GM03348 (cell line): ENCODE data around the gene HIVEP3.

Experiments
- DNase-seq: peaks from one replicate; pipeline ENCODE4 v3.0.0; 2012; ENCODE audit warnings: low spot score

Gene HIVEP3

DNA sequence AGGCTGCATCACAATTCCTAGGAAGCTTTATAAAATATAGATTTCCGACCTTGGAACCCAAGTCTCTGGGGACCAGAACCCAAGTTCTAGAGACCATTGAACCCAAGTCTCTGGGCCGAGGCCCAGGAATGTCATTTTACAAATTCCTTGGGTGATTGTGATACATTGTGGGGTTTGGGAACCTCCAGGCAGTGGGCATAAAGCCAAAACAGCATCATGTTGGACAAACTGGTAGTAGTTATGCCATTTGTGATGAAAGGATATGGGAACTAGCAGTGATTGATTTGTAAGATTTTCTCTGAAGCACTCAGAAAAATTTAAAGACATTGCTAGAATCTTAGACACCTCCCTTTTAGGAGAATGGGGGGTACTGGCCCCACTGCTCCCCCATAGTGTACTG lies 160.2 kb downstream of the HIVEP3 start:
- DNase-seq: peak; percentile 43

DNA sequence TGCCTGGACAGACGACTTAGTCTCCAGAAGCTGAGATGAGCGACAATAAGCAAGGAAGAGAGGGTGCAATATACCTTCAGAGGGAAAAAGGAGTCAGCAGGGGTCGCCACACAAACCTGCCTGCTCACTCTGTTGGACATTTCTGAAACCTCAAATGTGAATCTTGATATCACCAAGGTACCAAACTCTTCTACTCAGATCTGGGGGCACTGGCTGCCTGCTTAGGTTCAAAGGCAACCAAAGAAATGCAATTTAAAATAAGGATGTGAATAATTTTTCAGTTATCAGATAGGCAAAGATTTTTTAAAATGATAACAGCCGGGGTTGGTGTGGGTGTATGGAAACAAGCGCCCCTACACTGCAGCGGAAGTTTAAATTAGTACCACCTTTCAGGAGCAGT lies 164.2 kb downstream of the HIVEP3 start:
- DNase-seq: no peak

DNA sequence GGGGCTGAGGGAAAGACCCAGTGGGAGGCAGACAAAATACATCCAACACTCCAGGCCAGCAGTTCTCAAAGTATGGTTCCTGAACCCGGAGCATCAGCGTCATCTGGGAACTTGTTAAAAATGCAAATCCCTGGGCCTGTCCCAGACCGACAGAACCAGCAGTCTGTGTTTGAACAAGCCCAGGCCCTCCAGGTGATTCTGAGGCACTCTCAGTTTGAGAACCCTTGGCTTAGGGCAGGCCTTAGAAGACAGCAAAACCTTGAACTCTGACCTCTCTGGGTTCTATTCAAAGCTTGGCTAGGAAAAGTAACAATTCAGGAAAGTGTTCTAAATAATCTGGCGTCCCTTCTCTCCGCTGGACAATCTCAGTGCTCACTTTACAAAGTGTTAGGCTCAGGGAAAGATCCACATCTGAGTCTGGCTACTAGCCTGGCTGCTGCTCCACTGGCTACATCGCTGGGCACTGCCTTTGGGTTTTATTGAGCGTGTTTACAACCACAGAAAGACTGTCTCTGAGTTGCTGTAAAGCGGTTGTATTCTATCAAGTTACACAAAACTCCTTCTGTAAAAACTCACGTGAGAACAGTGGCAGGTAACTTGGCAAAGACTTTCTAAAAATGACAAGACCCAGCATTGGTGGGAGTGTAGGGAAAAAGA lies 166.1 kb downstream of the HIVEP3 start:
- DNase-seq: no peak

DNA sequence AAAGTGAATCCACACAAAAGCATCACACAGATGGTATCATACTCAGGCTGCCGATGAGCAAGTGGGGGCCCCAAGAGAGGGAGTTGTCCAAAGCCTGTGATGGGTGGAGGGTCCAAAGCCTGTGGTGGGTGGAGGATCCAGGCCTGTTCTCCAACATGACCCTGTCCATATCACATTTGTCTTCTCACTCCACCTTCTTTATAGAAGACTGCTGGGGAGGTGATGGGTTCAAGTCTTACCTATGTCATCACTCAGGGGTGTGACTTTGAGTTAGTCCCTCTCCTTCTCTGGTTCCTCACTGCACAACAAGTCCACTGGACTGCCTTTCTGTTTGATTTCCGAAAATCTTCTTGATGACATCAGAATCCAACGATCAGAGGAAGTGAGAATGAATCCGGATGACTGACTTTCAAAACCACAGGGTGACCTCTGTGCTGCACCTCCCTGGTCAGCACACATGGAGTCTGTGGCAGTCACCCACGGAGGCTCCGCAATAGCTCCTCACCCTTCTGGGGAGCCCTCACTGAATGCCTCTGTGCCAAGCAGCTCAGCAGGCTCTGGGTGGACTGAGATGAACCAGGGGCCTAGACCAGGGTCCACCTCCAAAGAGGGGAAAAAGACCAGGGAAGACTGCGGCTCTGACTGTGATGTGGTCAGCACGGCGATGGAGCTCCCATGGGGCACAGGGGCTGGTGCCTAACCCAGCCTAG lies 166.8 kb downstream of the HIVEP3 start:
- no peak for DNase-seq

DNA sequence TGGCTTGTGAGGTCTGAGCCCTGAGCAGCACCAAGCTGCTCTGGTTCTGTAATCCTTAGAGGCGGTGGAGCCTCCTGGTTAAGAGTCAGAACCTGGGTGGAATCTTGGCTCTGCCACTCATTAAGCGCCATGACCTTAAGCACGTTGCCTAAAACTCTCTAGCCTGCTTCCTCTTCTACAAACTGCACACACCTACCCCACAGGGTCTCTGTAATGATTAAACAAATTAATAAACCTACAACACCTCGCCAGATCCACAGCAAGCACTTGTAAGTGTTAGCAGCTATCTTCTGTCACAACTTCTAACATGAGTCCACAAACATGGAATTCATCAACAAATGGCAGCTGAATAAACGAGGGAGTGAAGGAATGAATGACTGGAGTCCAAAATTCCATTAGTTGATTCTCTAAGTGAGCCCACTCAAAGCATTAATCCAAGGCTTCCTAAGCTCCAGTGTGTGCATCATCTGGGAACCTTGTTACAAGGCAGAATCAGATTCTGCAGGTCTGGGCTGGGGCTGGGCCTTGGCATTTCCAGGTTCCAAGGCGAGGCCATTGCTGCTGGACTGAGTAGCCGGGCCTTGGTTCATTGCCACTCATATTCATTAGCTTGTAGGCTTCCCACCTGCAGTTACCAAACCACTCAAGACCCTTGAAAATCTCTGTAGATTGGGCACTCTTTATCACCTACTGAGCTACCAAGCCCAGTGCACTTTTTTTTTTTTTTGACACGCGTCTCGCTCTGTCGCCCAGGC lies 168.6 kb downstream of the HIVEP3 start:
- DNase-seq: no peak

DNA sequence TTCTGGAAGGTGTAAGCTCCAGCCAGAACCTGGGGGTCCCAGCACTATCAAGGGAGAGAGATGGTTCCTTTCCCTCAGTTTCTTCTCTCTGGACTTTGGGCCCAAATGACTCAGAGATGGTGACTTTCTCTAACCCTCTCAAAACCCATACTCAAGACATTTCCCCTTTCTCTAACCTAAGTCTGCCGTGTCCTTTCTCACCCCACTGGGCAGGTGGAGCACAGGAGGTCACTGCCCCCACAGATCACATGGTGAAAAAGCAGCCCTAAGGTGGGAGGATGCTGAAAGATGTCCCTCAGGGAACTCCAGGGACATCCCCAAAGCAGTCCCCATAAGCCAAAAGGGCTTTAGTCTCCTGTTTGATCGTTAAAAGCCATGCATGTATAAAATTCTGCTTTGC lies 173.7 kb downstream of the HIVEP3 start:
- DNase-seq: no peak

DNA sequence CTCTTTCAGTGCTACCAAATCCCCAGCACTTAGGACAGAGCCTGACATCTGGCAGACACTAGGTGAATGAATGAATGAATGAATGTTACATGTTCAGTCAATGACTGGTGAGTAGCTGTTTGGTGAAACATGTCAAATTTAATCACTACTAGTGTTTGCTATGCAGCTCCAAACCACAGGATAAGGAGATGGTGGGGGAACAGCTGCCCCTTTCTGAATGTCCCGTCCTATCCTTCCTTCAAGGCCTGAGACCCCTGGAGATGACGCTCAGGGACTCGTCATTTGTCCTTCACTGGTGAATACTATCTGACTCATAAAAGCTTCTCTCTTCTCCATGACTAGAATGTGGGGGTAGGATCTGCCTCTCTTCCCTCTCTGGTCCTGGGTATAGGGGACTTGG lies 175.4 kb downstream of the HIVEP3 start:
- DNase-seq: peak; percentile 40

DNA sequence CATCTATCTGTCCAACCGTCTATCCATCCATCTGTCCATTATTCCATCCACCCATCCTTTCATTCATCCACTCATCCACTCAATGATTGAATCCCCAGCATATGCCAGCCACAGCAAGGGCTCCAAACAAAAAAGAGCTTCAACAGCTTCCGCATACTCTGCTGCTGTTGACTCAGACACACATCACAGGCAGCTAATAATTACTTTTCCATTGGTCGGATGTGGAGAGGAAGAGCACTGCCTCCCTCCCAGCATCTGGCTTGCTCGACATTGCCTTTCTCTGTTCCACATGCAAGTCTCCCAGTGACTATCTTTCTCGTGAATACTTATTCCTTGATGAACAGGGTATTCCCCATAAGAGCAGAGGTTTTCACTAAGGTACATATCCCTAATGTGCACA lies 176.5 kb downstream of the HIVEP3 start:
- DNase-seq: peak; percentile 86

DNA sequence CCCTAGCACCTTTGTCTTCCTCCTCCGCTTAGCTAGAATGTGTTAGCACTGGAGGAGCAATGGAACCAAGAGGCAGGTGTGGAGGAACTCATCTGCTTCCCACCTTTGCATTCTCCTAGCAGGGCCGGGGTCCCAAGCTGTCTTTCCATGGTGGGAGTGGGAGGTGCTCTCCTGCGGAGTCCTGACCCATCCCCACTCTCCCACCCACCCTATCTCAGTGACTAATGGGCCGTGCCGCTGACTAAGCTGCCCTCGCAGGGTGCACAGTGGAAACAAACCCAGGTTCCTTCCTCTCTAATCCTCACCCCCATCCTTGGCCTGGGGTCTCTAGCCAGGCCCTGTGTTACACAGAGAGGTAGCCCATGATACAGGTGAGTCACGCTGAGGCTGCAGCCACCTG lies 177.5 kb downstream of the HIVEP3 start:
- DNase-seq: no peak

DNA sequence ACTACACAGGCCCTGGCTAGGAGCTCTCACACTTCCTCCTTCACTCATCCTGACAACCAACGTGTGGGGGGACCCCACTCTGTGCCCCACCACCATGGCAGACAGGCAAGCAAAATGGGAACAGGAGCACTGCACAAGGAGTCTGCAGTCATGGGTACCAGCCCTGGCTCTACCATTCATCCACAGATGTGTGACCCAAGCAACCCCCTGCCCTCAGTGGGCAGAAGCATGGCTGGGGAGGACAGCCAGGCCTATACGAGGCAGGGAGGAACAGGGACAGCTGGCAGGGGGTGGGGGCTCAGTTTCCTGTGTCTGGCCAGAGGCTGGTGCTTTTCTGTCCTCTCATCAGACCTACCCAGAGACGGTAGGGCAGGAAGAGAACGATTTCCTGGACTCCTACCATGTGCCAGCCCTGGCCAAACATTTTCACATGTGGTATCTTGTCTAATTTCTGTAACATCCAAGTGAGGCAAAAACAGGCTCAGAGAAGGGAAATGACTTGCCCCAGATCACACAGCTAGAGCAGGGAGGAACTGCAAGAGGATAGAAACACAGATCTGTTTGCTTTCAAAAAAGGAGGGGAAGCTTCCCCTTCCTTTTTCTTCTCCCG lies 178.0 kb downstream of the HIVEP3 start:
- DNase-seq: no peak

DNA sequence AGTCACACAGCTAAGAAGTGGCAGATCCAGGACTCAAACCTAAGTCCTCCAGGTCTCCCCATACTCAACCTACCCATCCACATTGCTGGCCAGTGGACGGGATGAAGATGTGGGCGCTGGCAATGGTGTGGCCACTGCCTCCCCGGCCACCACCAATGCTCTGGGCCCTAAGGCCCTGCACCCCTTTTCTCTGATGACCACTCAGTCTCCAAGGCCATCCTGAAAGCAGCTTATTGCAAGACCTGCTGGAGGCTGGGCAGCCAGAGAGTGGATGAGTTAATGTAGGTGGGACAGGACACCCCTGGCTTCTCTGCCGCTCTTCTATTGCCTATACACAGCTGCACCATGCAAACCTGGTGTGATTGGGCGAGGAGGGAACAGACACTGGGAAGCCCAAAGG lies 178.7 kb downstream of the HIVEP3 start:
- no peak for DNase-seq

DNA sequence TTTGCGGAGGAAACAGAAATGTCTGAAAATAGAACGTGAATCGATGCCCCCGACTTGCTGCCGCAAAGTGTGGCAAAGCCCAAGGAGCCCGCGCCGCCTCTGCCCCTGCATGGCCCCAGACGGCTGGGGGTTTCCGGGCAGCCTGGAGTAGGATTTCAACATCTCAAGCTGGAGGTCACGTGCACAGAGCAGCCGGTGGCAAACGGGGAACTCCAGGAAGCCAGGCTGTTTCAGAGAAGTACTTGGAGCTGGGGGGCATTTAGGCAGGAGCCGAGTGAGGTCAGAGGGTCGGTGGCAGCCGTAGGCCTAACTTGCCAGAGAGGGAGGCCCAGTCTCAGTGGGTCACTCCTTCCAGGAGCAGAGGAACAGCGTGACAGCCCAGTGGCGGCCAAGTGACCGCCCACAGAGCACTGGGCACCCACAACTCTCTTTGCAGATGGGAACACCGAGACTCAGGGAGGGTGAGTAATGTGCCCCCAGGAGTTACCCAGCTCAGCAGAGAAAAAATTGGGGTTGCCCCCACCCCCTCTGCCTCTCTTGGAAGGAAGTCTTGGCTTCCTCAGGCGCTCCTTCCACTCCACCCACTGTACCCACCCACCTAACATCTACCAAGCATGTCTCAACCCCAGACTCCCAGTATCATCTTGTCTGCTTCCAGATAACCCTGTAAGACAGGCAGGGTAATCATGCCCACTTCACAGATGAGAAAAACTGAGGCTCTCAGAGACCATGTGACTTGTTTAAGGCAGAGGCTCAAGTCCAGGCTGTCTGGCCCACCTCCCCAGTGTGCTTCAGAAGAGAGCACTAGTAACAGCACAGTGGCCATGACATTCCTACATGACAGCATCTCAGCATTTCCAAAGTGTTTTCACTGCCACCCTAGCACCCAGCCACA lies 179.4 kb downstream of the HIVEP3 start:
- peak; percentile 92 for DNase-seq

DNA sequence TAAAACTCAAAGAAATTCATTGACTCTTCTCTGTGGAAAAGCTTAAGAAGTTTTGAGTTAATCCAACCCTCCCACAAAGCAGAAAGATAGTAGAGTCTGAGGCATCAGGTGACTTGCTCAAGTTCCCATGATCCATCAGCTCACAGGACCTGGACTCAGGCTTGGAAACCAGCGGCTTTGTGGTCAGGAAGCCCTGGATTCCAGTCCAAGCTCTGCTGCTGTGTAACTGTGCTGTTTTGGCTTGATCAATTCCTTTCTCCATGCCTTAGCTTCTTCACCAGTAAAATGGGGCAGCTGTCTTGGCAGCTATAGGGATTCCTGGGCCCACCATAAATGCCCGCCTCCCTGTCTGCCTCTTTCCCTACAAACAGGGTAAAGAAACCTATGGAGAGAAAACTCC lies 180.2 kb downstream of the HIVEP3 start:
- peak; percentile 38 for DNase-seq

DNA sequence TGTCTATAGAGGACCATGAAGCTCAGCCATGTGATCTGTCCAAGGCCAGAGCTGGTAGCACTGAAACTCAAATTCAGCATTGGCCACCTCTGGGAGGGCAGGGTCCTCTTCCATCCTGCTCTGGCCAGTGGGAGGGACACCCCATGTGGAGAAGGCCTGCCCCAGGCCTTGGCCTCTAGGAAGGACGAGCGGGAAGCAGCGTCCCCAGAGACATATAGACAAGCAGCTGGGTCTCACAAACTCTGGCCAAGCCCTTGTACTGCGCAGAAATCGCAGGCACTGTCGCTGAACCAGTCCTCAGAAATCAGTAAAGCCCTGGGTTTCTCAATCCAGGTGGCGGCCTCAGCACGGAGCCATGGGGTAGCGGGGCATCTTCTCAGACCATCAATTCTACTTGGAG lies 180.7 kb downstream of the HIVEP3 start:
- no peak for DNase-seq

DNA sequence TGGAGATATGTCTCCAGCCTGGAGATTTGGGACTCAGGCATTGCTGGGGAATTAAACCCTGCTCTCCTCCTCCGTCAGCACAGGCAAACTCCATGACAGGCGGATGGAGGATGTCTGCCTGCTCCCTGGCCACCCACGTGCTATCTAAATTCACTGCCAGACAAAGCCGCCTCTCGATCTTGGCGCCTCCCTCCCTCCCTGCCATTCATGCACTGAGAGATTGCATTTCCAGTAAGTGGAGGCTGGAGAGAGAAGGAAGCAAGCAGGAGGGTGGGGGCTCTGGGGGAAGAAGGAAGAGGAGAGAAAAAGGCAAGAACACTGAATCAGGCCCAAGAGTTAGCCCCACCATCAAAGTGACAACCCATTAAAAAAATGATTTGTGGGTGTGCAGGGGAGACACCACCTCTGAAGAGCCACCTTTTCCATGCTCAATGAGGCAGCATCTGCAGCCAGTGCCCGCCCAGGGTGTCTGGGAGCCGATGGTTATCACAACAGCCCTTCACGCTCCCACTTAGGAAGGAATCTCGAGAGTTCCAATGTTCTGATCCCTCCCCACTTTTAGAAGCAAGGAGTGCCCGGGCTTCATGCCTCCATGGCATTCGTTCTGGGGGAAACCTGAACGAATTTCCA lies 183.0 kb downstream of the HIVEP3 start:
- no peak for DNase-seq

DNA sequence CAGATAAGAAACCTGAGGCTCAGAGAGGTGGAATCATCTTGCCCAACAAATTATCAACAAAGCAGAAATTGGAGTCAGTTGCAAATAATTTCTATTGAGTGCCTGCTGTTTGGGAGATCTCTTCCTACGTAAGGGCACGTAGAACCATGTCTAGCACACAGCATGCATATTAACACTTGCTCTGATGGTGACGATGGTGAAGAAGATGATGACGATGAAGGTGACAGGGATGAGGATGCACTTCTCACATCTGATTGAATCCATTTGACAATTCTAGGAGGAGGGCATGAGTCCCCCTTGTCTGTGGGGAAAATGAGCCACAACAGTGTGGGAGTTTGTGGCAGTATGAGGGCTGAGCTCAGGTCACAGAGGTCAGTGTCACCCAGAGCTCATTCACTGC lies 183.6 kb downstream of the HIVEP3 start:
- DNase-seq: no peak

DNA sequence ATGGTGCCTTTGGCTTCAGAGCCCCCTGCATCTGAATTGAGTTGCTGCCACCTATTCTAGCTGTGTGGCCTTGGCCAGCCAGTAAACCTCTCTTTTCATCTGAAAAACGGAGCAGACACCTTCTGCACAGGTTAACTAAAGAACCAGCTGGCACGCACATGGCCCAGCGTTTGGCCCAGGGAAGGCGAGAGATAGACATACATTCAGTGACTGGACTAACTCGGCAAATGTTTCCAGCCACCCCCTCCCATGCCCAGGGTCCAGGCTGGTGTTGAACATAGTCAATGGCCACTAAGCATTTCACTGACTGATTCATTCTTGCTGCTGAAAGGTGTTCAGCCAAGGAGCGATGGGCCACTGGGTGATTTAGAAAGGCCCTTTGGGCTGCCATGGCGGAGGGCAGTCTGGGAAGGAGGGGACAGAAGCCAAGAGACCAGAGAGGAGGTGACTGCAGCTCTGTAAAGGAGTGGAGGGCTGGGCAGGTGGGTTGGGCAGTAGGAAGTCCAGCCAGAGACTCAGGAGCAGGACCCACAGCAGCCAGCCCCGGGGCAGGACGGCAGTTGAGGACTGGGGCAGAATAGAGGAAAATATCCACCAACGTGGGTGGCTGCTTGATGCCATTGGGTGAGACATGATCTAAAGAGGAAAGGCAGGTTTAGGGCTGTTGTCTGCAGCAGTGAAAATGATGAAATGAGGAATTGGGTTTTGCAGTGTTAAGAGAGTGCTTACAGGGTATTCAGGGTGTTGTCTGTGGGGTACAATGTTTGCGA lies 184.3 kb downstream of the HIVEP3 start:
- DNase-seq: no peak

DNA sequence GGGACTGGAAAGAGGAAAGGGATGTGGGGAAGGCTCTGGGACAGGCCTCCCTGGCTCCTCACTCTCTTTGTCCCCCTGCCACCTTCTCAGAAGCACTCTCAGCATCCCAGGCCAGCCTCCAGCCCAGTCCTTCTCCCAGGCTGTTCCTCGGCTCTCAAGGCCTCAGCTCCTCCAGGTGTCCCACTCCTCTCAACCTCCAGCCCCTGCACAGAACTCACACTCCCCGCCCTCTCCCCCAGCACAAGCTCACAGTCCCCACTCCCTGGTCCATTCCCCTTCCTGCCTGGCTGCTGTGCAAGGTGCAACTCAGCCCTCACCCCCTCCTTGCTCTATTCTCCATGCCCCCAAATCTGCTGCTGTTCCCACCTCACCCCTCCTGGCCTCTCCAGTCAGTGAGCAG lies 185.0 kb downstream of the HIVEP3 start:
- no peak for DNase-seq

DNA sequence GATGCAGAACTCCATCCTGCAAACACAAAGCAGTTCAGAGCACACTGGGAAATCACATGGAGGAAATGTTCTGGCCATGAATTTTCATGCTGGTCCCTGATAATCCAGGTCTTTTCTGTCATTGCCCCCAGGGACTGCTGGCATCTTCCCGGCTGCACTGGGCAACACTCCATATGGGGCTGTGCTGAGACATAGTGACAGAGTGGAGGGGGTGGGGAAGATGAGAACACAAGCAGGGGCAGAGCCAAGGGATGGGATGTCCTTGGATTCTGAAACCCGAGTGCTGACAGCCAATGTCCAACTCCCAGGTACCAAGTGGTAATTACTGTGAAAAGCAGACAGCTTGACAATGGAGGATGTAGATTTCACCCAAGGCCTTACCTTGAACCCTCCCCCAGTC lies 185.7 kb downstream of the HIVEP3 start:
- no peak for DNase-seq

DNA sequence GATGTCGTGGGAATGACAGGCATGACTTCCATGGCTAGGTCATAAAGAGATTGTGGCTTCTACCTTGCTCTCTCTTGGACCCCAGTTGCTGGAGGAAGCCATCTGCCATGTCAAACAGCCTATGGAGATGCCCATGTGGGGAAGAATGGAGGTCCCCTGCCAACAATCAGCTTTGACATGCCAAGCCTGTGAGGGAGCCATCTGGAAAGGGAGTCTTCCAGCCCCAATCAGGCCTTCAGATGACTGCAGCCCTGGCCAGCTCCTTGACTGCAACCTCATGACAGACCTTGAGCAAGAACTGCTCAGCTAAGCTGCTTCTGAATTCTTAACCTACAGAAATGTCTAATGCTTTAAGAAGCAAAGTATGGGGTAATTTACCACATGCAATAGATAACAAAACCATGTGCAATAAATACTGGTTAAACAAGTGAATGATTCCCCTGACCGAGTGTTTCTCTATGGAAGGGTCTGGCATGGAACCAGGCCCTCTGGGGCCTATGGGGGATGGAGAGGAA lies 187.1 kb downstream of the HIVEP3 start:
- DNase-seq: no peak
